SK-N-SH (cell line): Measurements from ENCODE around the gene MBD3L4. TPM values are rescaled to one million over a fixed set of nuclear protein-coding genes. Genes with fewer than 3 reads are reported as not detected.
"Not testable (repeated sequence)": the region's sequence is repeated elsewhere in the genome, so short reads cannot be mapped to it uniquely, and the experiment has no call there.

Experiments
- CTCF ChIA-PET: fragments of 300-600, 350-600 bp; formaldehyde crosslinking; extraction: SDS; loops from one replicate; lab custom pipeline; 2021; lab: Yijun Ruan, JAX
- POLR2A ChIA-PET: fragments of 350-600 bp; sonication (Branson Sonifier 250); formaldehyde crosslinking; extraction: SDS; loops from one replicate; lab custom pipeline; 2020; ENCODE audit warnings: antibody characterized with exemption, inconsistent platforms; lab: Yijun Ruan, JAX
- DNase-seq: peaks from one replicate; pipeline ENCODE4 v3.0.0; 2012
- H2AFZ ChIP-seq: fragments of 200-600 bp; sonication (generic); 2 replicates; pipeline ENCODE4 v1.8.1; 2016; ENCODE audit warnings: antibody characterized with exemption, mild to moderate bottlenecking, low read depth
- H3F3A ChIP-seq: fragments of 200-600 bp; sonication (generic); replicated peaks from 2 replicates; pipeline ENCODE3; 2016; ENCODE audit warnings: antibody characterized with exemption, mild to moderate bottlenecking; ENCODE audit not compliant: insufficient read depth
- H3K27ac ChIP-seq, 2 experiments: fragments of 200-500 bp in 1 of 2; fragments of 200-600 bp in 1 of 2; sonication (Bioruptor generic) in 1 of 2; sonication (generic), shearing (Covaris generic) in 1 of 2; 2 replicates each; pipeline versions ENCODE4 v1.5.1 to v1.6.1; 2014 to 2016; ENCODE audit warnings: low read depth in 2 of 2, inconsistent platforms in 1 of 2, low read length in 1 of 2, mild to moderate bottlenecking in 1 of 2, mixed read lengths in 1 of 2
- H3K27me3 ChIP-seq: fragments of 200-600 bp; sonication (generic), shearing (Covaris generic); 2 replicates; pipeline ENCODE4 v1.6.1; 2016; ENCODE audit warnings: mixed run types; ENCODE audit not compliant: insufficient read depth
- H3K36me3 ChIP-seq, 2 experiments: fragments of 200-500 bp in 1 of 2; fragments of 200-600 bp in 1 of 2; sonication (Bioruptor generic) in 1 of 2; sonication (generic) in 1 of 2; replicated peaks in 1 of 2; 2 replicates each; pipeline versions ENCODE3 to v1.5.1; 2014 to 2016; ENCODE audit warnings: low read length in 1 of 2, mild to moderate bottlenecking in 1 of 2; ENCODE audit not compliant: insufficient read depth in 2 of 2, control insufficient read depth in 1 of 2
- H3K4me1 ChIP-seq, 2 experiments: fragments of 200-500 bp in 1 of 2; fragments of 200-600 bp in 1 of 2; sonication (Bioruptor generic) in 1 of 2; sonication (generic), shearing (Covaris generic) in 1 of 2; 2 replicates each; pipeline versions ENCODE4 v1.5.1 to v1.6.1; 2014 to 2016; ENCODE audit warnings: low read depth in 1 of 2, low read length in 1 of 2, mixed run types in 1 of 2; ENCODE audit not compliant: insufficient read depth in 2 of 2, control insufficient read depth in 1 of 2
- H3K4me2 ChIP-seq: fragments of 200-600 bp; sonication (generic), shearing (Covaris generic); 2 replicates; pipeline ENCODE4 v1.6.1; 2017; ENCODE audit warnings: mixed run types
- H3K4me3 ChIP-seq, 2 experiments: fragments of 200-500 bp in 1 of 2; fragments of 200-600 bp in 1 of 2; sonication (Bioruptor generic) in 1 of 2; sonication (generic), shearing (Covaris generic) in 1 of 2; 2 replicates each; pipeline versions ENCODE4 v1.5.1 to v1.8.1; 2014 to 2016; ENCODE audit warnings: low read depth in 2 of 2, inconsistent platforms in 1 of 2, low read length in 1 of 2, mild to moderate bottlenecking in 1 of 2, mixed read lengths in 1 of 2, moderate library complexity in 1 of 2
- H3K79me2 ChIP-seq: fragments of 200-600 bp; sonication (generic); 2 replicates; pipeline ENCODE4 v1.8.1; 2017; ENCODE audit warnings: mild to moderate bottlenecking; ENCODE audit not compliant: insufficient read depth
- H3K9ac ChIP-seq: fragments of 200-600 bp; sonication (generic); 2 replicates; pipeline ENCODE4 v1.6.1; 2017; ENCODE audit warnings: mixed run types
- H3K9me2 ChIP-seq: fragments of 200-600 bp; sonication (generic); 2 replicates; pipeline ENCODE4 v1.6.1; 2017; ENCODE audit warnings: mixed run types
- H3K9me3 ChIP-seq: fragments of 200-600 bp; sonication (generic); 2 replicates; pipeline ENCODE4 v1.6.1; 2017; ENCODE audit warnings: mixed run types, mild to moderate bottlenecking, moderate library complexity
- H4K20me1 ChIP-seq: fragments of 200-600 bp; sonication (generic); 2 replicates; pipeline ENCODE4 v1.6.1; 2017; ENCODE audit warnings: mild to moderate bottlenecking, mixed run types; ENCODE audit not compliant: insufficient read depth
- ELF1 ChIP-seq: IDR thresholded peaks from 2 replicates; pipeline ENCODE4 v1.4.0; 2012
- FOXM1 ChIP-seq: IDR thresholded peaks from 2 replicates; pipeline ENCODE4 v1.4.0; 2012; ENCODE audit warnings: low read depth, mild to moderate bottlenecking
- MXI1 ChIP-seq: IDR thresholded peaks from 2 replicates; pipeline ENCODE4 v1.6.1; 2012; ENCODE audit warnings: mild to moderate bottlenecking, low read depth, low read length, improper control_type of control experiment
- NFIC ChIP-seq: IDR thresholded peaks from 2 replicates; pipeline ENCODE4 v1.4.0; 2012; ENCODE audit warnings: borderline replicate concordance
- REST ChIP-seq: IDR thresholded peaks from 2 replicates; pipeline ENCODE4 v1.6.1; 2012; ENCODE audit warnings: mild to moderate bottlenecking, low read depth, low read length, moderate library complexity
- TEAD4 ChIP-seq: IDR thresholded peaks from 2 replicates; pipeline ENCODE4 v1.4.0; 2012; ENCODE audit warnings: mild to moderate bottlenecking, borderline replicate concordance; ENCODE audit not compliant: insufficient read depth
- USF1 ChIP-seq: IDR thresholded peaks from 2 replicates; pipeline ENCODE4 v1.4.0; 2012; ENCODE audit warnings: low read depth, borderline replicate concordance
- WGBS: methylation state at CpG from one replicate; pipeline ENCODE4 v1.1.6; 2017; ENCODE audit warnings: low lambda C conversion rate; 5-methylcytosine and 5-hydroxymethylcytosine counted together
- polyA plus RNA-seq, 3 experiments: library from polyadenylated mRNA; depleted of rRNA; stranded (reverse); fragments of >200 nt; gene quantifications; 2 replicates each; pipeline ENCODE4 v1.2.3, GENCODE V29; 2012

MBD3L4 gene
- polyA plus RNA-seq (2012; rRNA removed) = not detected in 2 replicates
- polyA plus RNA-seq (2012; cell fraction: cytosol; rRNA removed) = not detected in 2 replicates
- not detected in 2 replicates for polyA plus RNA-seq (2012; cell fraction: nucleus; rRNA removed)

GRCh38 chr19:7040079-7040478 is at the start of gene MBD3L4:
MBD3L4 (minus strand) TSS chr19:7040179; CDS start chr19:7040144, 35 bp downstream.
- H3K79me2 ChIP-seq, H3F3A ChIP-seq, H3K4me3 ChIP-seq, H3K4me2 ChIP-seq, H3K4me1 ChIP-seq, H4K20me1 ChIP-seq, H3K9me2 ChIP-seq, H3K9me3 ChIP-seq, DNase-seq, H3K27ac ChIP-seq, H3K9ac ChIP-seq, CTCF ChIA-PET, POLR2A ChIA-PET, H3K36me3 ChIP-seq, H2AFZ ChIP-seq, H3K27me3 ChIP-seq: not testable (repeated sequence)
- no CpG with 5 or more reads among the region's 9 CpGs for WGBS

GRCh38 chr19:7088999-7089398 is 49.0 kb upstream of the MBD3L4 start:
- Histone ChIP-seq H3K9me2 (no peaks in the 10 kb centered on the region), H4K20me1 (no peaks in the 10 kb centered on the region), H3F3A (no peaks in the 10 kb centered on the region), H3K4me1 (no peaks in the 10 kb centered on the region), H3K4me2 (no peak overlapping the region), H3K9ac (no peak overlapping the region), H3K79me2 (no peaks in the 10 kb centered on the region), H3K27me3 (no peaks in the 10 kb centered on the region), H3K36me3 (peaks cover 4 to 25% of the 10 kb centered on the region in 2 experiments), H3K4me3 (no peak overlapping the region), H3K27ac (no peak overlapping the region), H2AFZ (no peak overlapping the region), H3K9me3 (peaks cover 15% of the 10 kb centered on the region)
- no peak for DNase-seq
- TF ChIP-seq REST (no peak), FOXM1 (no peak), ELF1 (no peak), MXI1 (no peak), NFIC (no peak)
- POLR2A ChIA-PET = no interaction called here
- CTCF ChIA-PET = no interaction called here
- 84% methylated on average over 6 of the region's 6 CpGs for WGBS

- POLR2A ChIA-PET = interaction anchor here (1.1 kb wide), 1 partner anchor 14 kb away, joined by 3 read pairs; the partner anchor contains the start of gene ZNF557
- Histone ChIP-seq H3K9ac (no peak overlapping the region), H3K27me3 (no peaks in the 10 kb centered on the region), H3K4me3 (peak overlapping the region in 1 of 2 experiments; percentile 2; a peak in 1 of 4 replicates), H4K20me1 (no peaks in the 10 kb centered on the region), H3K4me1 (no peaks in the 10 kb centered on the region), H3K9me3 (peaks cover 52% of the 10 kb centered on the region), H3K9me2 (no peaks in the 10 kb centered on the region), H3K27ac (no peak overlapping the region), H3K79me2 (no peaks in the 10 kb centered on the region), H3F3A (peaks cover 22% of the 10 kb centered on the region), H2AFZ (no peak overlapping the region), H3K36me3 (peaks cover 58 to 77% of the 10 kb centered on the region in 2 experiments), H3K4me2 (no peak overlapping the region)
- 95% methylated on average over 15 of the region's 15 CpGs for WGBS
- CTCF ChIA-PET = no interaction called here
- TF ChIP-seq USF1 = 0 out of 2 replicates have a peak, but pooled peaks have one; percentile 5
- no peak for TF ChIP-seq TEAD4
- DNase-seq = no peak
These were observed 43.3 kb upstream of the MBD3L4 start for GRCh38 chr19:7083076-7083956.
